ENCODE data around the gene SLC37A4. TPM values are rescaled to one million over a fixed set of nuclear protein-coding genes. Genes with fewer than 3 reads are reported as not detected.

Gene SLC37A4
- total and polyA plus RNA-seq, 2 donors (not counting 3 experiments of a cell fraction or from before 2014, with no cell fraction given): 21.5 to 36.5 TPM

DNA sequence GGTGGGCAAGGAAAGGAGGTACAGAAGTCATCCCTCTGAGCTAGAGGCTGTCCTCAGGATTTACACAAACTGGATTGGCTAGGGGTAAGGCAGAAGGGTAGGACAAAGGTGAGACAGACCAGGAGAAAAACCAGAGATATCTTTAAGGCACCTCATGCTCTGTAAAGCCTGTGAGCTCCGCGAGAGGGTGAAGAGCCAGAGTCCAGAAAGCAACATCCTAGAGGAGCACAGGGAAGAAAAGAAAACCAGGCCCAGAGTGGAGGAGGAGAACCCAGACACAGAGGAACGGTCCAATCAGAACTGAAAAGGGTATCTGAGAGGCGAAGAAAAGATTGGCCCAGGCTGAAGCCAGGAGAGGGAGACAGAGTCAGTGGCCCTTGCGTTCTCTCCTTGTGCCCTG, 5.1 kb downstream of the SLC37A4 start:
- FAIRE-seq (no peak), DNase-seq (ENCODE audit: low read depth, low spot score) (no peak)
- no peaks in the 10 kb centered on the region for H3K9me3 ChIP-seq (replicated peaks; ENCODE audit: control insufficient read depth, insufficient read depth, low read length)
- peaks cover 16% of the 10 kb centered on the region for H3K4me1 ChIP-seq (ENCODE audit: control insufficient read depth, extremely low read depth, insufficient read depth, low read length)
- intact Hi-C loops (cut with micrococcal nuclease): no loop called here
- POLR2A ChIA-PET: no interaction called here
- H3K27ac ChIP-seq (ENCODE audit: insufficient read depth, low read depth, low read length): no peak overlapping the region
- H3K9ac ChIP-seq (replicated peaks; ENCODE audit: extremely low read depth, insufficient read depth, low read length): no peak overlapping the region
- no peak overlapping the region for H3K4me3 ChIP-seq (replicated peaks in 1 of 3; ENCODE audit: insufficient read depth in 1 of 3, low read depth in 1 of 3, low read length in 3 of 3)
- H3K79me2 ChIP-seq (ENCODE audit: control insufficient read depth, insufficient read depth, low read length): peaks cover 2% of the 10 kb centered on the region
- dilution Hi-C loops (cut with MboI; ENCODE audit: extremely low pct_ligation_motif_present, low sequenced_read_pairs): no loop called here
- CTCF ChIA-PET: interaction anchor here (1.0 kb wide), 1 partner anchor 313 kb away, joined by 3 read pairs; no protein-coding TSS in a partner anchor
- H4K20me1 ChIP-seq (replicated peaks; ENCODE audit: control insufficient read depth, extremely low read depth, insufficient read depth, low read length): no peaks in the 10 kb centered on the region
- H3K9me1 ChIP-seq (replicated peaks; ENCODE audit: control insufficient read depth, extremely low read depth, insufficient read depth, low read length): no peaks in the 10 kb centered on the region
- BruUV-seq (replicated peaks): no TSS peak
- TF ChIP-seq, protein P1, sequence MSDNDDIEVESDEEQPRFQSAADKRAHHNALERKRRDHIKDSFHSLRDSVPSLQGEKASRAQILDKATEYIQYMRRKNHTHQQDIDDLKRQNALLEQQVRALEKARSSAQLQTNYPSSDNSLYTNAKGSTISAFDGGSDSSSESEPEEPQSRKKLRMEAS (IDR thresholded peaks at IDR 0.05; ENCODE audit: insufficient read depth, insufficient read length): no peak
- no peak for TF ChIP-seq FOS (IDR thresholded peaks at IDR 0.05; ENCODE audit: borderline replicate concordance, insufficient read depth, low read length)
- TF ChIP-seq, protein P2, sequence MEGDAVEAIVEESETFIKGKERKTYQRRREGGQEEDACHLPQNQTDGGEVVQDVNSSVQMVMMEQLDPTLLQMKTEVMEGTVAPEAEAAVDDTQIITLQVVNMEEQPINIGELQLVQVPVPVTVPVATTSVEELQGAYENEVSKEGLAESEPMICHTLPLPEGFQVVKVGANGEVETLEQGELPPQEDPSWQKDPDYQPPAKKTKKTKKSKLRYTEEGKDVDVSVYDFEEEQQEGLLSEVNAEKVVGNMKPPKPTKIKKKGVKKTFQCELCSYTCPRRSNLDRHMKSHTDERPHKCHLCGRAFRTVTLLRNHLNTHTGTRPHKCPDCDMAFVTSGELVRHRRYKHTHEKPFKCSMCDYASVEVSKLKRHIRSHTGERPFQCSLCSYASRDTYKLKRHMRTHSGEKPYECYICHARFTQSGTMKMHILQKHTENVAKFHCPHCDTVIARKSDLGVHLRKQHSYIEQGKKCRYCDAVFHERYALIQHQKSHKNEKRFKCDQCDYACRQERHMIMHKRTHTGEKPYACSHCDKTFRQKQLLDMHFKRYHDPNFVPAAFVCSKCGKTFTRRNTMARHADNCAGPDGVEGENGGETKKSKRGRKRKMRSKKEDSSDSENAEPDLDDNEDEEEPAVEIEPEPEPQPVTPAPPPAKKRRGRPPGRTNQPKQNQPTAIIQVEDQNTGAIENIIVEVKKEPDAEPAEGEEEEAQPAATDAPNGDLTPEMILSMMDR (IDR thresholded peaks at IDR 0.05; ENCODE audit: extremely low read depth in 1 of 2, insufficient read depth in 1 of 2, low read depth in 1 of 2, low read length in 2 of 2): no peak
- H3K27me3 ChIP-seq (ENCODE audit: control insufficient read depth in 2 of 2, insufficient read depth in 2 of 2, low read length in 2 of 2): no peaks in the 10 kb centered on the region
- no peak overlapping the region for H3K4me2 ChIP-seq (ENCODE audit: insufficient read depth, low read length)
- H2AFZ ChIP-seq (ENCODE audit: low read depth, low read length): no peak overlapping the region
- peaks cover 6 to 19% of the 10 kb centered on the region in 2 experiments for H3K36me3 ChIP-seq (ENCODE audit: control insufficient read depth in 2 of 2, extremely low read depth in 1 of 2, insufficient read depth in 2 of 2, low read length in 2 of 2)

DNA sequence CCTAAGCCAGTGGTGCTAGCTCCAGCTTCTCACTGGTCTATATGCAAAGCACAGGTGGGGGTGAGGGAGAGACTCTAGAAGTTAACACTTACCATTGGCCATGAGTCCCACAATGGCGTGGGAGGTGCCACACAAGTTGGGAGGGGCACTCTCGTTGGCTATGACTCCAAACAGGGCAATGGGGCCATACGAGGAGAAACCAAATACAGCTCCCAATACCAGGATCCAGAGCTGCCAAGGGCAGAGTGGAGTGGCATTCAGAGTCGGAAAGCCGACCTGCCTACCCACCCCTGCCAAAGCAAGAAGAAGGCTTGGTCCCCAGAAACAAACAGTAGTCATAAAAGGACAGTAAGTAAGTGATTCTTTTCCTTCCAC, 5.6 kb downstream of the SLC37A4 start:
- no peak overlapping the region for H2AFZ ChIP-seq (ENCODE audit: low read depth, low read length)
- intact Hi-C loops (cut with micrococcal nuclease): no loop called here
- no peak overlapping the region for H3K4me2 ChIP-seq (ENCODE audit: insufficient read depth, low read length)
- H3K27me3 ChIP-seq (ENCODE audit: control insufficient read depth in 2 of 2, insufficient read depth in 2 of 2, low read length in 2 of 2): no peaks in the 10 kb centered on the region
- FAIRE-seq: no peak
- ChIA-PET CTCF (interaction anchor here (1.0 kb wide), 1 partner anchor 313 kb away, joined by 3 read pairs; no protein-coding TSS in a partner anchor), POLR2A (no interaction called here)
- no peaks in the 10 kb centered on the region for H3K9me3 ChIP-seq (replicated peaks; ENCODE audit: control insufficient read depth, insufficient read depth, low read length)
- no TSS peak for BruUV-seq (replicated peaks)
- TF ChIP-seq POLR2AphosphoS5 (IDR thresholded peaks at IDR 0.05; ENCODE audit: insufficient read depth, low read depth, low read length): no peak
- no peak for TF ChIP-seq EZH2 (IDR thresholded peaks at IDR 0.05; ENCODE audit: borderline replicate concordance, low read depth, low read length, severe bottlenecking)
- no peak for TF ChIP-seq MYC (IDR thresholded peaks at IDR 0.05; ENCODE audit: low read depth, low read length)
- TF ChIP-seq, protein P2 (IDR thresholded peaks at IDR 0.05; ENCODE audit: extremely low read depth in 1 of 2, insufficient read depth in 1 of 2, low read depth in 1 of 2, low read length in 2 of 2): no peak
- H3K79me2 ChIP-seq (ENCODE audit: control insufficient read depth, insufficient read depth, low read length): peaks cover 5% of the 10 kb centered on the region
- H3K9me1 ChIP-seq (replicated peaks; ENCODE audit: control insufficient read depth, extremely low read depth, insufficient read depth, low read length): no peaks in the 10 kb centered on the region
- no peak overlapping the region for H3K4me3 ChIP-seq (replicated peaks in 1 of 3; ENCODE audit: insufficient read depth in 1 of 3, low read depth in 1 of 3, low read length in 3 of 3)
- no peak for DNase-seq (ENCODE audit: low read depth, low spot score)
- no peak overlapping the region for H3K9ac ChIP-seq (replicated peaks; ENCODE audit: extremely low read depth, insufficient read depth, low read length)
- dilution Hi-C loops (cut with MboI; ENCODE audit: extremely low pct_ligation_motif_present, low sequenced_read_pairs): no loop called here
- H4K20me1 ChIP-seq (replicated peaks; ENCODE audit: control insufficient read depth, extremely low read depth, insufficient read depth, low read length): no peaks in the 10 kb centered on the region
- H3K4me1 ChIP-seq (ENCODE audit: control insufficient read depth, extremely low read depth, insufficient read depth, low read length): peaks cover 18% of the 10 kb centered on the region
- H3K27ac ChIP-seq (ENCODE audit: insufficient read depth, low read depth, low read length): no peak overlapping the region
- H3K36me3 ChIP-seq (ENCODE audit: control insufficient read depth in 2 of 2, extremely low read depth in 1 of 2, insufficient read depth in 2 of 2, low read length in 2 of 2): peaks cover 6 to 19% of the 10 kb centered on the region in 2 experiments

Data from endothelial cell of umbilical vein (primary cell).